ENCODE measurements around the gene TRIM41. TPM values are rescaled to one million over a fixed set of nuclear protein-coding genes. Genes with fewer than 3 reads are reported as not detected.

TRIM41 gene
- total RNA-seq, 1 donor from 2014 or later = 26.9 TPM

DNA sequence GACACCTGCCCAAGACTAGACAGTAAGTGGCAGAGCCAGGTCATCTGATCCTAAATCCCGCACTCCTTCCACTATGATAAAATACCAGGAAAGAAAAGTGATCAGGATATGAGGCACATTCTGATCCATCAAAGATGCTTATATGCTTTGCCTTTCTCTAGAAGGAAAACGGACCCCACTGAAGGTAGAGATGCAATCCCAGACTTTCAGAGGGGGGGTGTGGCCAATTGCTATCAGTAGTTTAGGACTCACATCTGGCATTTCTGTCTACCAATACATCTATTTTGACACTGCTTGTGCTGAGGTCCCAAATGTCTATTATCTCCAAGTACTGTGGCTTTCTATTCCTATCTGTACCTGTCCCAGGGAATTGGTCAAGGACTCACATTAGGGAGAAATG lies 36.2 kb downstream of the TRIM41 start:
- DNase-seq = no peak
- peaks cover 51% of the 10 kb centered on the region for H3K4me1 ChIP-seq
- H3K9me3 ChIP-seq = no peaks in the 10 kb centered on the region
- TF ChIP-seq CTCF (IDR thresholded peaks at IDR 0.05) = no peak
- H3K27me3 ChIP-seq = no peaks in the 10 kb centered on the region
- peaks cover 6% of the 10 kb centered on the region for H3K36me3 ChIP-seq
- H3K27ac ChIP-seq = peak overlapping the region; percentile 100
- intact Hi-C loops (cut with DNase I) = no loop called here
- no peak for ATAC-seq
- H3K4me3 ChIP-seq = peak overlapping the region; percentile 93

DNA sequence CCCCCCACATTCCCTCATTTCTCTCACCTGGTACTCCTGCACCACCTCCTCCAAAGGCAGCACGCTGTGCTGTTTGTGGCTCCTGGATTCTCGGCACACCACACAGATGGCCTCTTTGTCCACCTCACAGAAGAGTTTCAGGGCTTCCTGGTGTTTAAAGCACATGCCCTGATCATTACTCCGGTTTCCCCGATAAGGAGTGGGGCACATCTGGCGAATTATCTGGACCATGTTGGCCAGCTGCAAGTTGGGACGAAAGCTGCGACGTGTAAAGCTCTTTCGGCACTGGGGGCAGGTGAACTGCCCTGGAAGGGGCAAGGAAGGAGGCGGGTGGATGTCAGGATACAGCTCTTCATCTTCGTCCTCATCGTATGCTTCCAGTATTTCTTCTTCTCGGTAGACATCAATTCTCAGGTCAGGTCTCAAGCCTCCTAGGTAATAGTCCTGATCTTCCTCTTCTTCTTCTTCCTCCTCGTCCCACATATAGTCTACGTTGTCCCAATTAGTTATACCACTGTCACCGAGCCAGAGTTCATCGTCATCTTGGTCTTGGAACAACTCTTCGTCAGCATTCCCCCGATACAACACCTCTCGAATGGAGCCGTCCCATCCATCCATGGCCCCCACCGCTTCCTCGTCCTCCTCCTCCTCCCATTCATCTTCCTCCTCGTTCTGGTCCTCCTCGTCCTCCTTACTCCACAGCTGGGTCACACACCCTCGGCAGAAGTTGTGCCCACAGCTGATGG lies 37.1 kb downstream of the TRIM41 start:
- Histone ChIP-seq H3K27me3 (no peaks in the 10 kb centered on the region), H3K4me1 (peaks cover 51% of the 10 kb centered on the region), H3K36me3 (peaks cover 7% of the 10 kb centered on the region), H3K27ac (peak overlapping the region; percentile 100), H3K9me3 (no peaks in the 10 kb centered on the region), H3K4me3 (peak overlapping the region; percentile 93)
- no peak for TF ChIP-seq CTCF (IDR thresholded peaks at IDR 0.05)
- intact Hi-C loops (cut with DNase I) = no loop called here
- DNase-seq (no peak), ATAC-seq (no peak)

GRCh38 chr5:181260720-181261319 lies 37.7 kb downstream of the TRIM41 start, which contains the start of gene TRIM52:
Gene TRIM52 (minus strand): TSS chr5:181261143. CDS start chr5:181260813, 330 bp downstream.
- Histone ChIP-seq H3K27ac (peak within 1 kb of the TSS; percentile 100), H3K27me3 (no peaks in the 10 kb centered on the region), H3K9me3 (no peaks in the 10 kb centered on the region), H3K4me1 (peaks cover 45% of the 10 kb centered on the region), H3K36me3 (peaks cover 7% of the 10 kb centered on the region), H3K4me3 (peak within 1 kb of the TSS; percentile 93)
- TF ChIP-seq CTCF (IDR thresholded peaks at IDR 0.05) = no peak
- peak; percentile 95 for ATAC-seq
- intact Hi-C loops (cut with DNase I) = no loop called here
- DNase-seq = peak; percentile 96

DNA sequence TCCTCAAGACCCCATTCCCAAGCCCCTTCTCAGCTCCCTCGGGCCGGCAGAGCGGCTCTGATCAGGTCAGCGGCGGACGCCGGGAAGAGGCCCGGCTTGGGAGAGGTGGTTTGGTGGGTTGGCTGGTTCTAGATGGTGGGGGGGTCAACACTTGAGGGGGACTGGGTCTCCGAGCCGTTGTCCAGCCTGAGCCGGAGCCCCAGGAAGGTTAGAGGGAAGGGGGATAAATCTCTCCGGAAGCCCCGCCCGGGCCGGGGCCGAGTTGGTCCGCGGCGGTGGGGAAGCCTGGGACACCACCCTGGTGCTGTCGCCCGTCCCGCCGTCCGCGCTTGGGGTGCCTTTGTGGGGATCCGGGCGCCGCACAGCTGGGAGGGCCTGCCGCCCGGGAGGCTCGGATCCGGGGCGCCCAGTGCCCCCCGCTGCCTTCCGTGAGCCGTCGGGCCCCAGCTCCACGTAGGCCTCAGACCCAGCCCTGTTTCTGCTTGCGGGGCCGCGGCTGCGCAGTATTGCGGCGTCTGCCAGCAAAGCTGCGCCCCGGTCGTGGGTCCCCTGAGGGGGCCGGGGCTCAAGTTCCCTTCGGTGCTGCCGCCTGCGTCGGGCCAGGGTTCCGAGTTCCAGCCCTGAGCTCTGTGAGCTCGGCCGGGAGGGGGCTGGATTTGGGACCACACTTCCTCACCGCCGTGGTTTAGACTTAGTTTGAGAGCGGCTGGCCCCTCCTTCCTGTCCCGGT lies 38.4 kb downstream of the TRIM41 start:
- ATAC-seq (peak; percentile 75), DNase-seq (peak; percentile 88)
- H3K27me3 ChIP-seq = no peaks in the 10 kb centered on the region
- H3K9me3 ChIP-seq = no peaks in the 10 kb centered on the region
- intact Hi-C loops (cut with DNase I) = no loop called here
- peak overlapping the region; percentile 100 for H3K27ac ChIP-seq
- H3K4me3 ChIP-seq = peak overlapping the region; percentile 93
- TF ChIP-seq CTCF (IDR thresholded peaks at IDR 0.05) = no peak
- peaks cover 40% of the 10 kb centered on the region for H3K4me1 ChIP-seq
- H3K36me3 ChIP-seq = peaks cover 7% of the 10 kb centered on the region

- no peak overlapping the region for H3K4me3 ChIP-seq
Measured at GRCh38 chr5:181263633-181264032, 40.6 kb downstream of the TRIM41 start.

More at GRCh38 chr5:181263633-181264032, 40.6 kb downstream of the TRIM41 start:
- Histone ChIP-seq H3K27me3 (no peaks in the 10 kb centered on the region), H3K27ac (no peak overlapping the region), H3K9me3 (no peaks in the 10 kb centered on the region), H3K36me3 (peaks cover 7% of the 10 kb centered on the region), H3K4me1 (peaks cover 20% of the 10 kb centered on the region)
- DNase-seq (no peak), ATAC-seq (no peak)
- intact Hi-C loops (cut with DNase I) = no loop called here
- no peak for TF ChIP-seq CTCF (IDR thresholded peaks at IDR 0.05)
